Cardiac muscle cell (in vitro differentiated cells and primary cell): ENCODE results near the gene JMJD1C. TPM values are rescaled to one million over a fixed set of nuclear protein-coding genes. Genes with fewer than 3 reads are reported as not detected.
A peak's percentile ranks its signal among the peaks of the same experiment; 100 is the strongest.
"Not testable (repeated sequence)": the region's sequence is repeated elsewhere in the genome, so short reads cannot be mapped to it uniquely, and the experiment has no call there.

ENCODE experiments used
- DNase-seq, 2 donors: peaks; one replicate each; pipeline versions ENCODE4 v3.0.0 to v3.0.0-alpha.2; 2010 to 2017; ENCODE audit warnings: low read depth in 1 of 2, low spot score in 1 of 2
- H3K27ac ChIP-seq: fragments of 200-600 bp; sonication (generic); 2 replicates; pipeline ENCODE4 v1.5.1; 2016
- H3K27me3 ChIP-seq: fragments of 200-600 bp; sonication (generic); 2 replicates; pipeline ENCODE4 v1.6.0; 2016; ENCODE audit warnings: control low read depth
- H3K36me3 ChIP-seq: fragments of 200-600 bp; sonication (generic); 2 replicates; pipeline ENCODE4 v1.5.1; 2016; ENCODE audit warnings: control low read depth
- H3K4me1 ChIP-seq: fragments of 200-600 bp; sonication (generic); 2 replicates; pipeline ENCODE4 v1.8.1; 2017; ENCODE audit warnings: low read depth, mild to moderate bottlenecking, mixed run types
- H3K4me3 ChIP-seq: fragments of 200-600 bp; sonication (generic); 2 replicates; pipeline ENCODE4 v1.5.1; 2016; ENCODE audit warnings: mild to moderate bottlenecking
- H3K9me3 ChIP-seq: fragments of 200-600 bp; sonication (generic); 2 replicates; pipeline ENCODE4 v1.5.1; 2017; ENCODE audit warnings: low read depth, mild to moderate bottlenecking, control low read depth
- polyA plus RNA-seq: library from polyadenylated mRNA; unstranded; fragments of >200 nt; fragmentation: Nextera tagmentation; extraction: Ambion mirVana; gene quantifications from 2 replicates; pipeline ENCODE4 v1.2.1, GENCODE V29; 2016
- total RNA-seq: library from RNA; depleted of rRNA; stranded (reverse); fragments of >200 nt; gene quantifications from 2 replicates; pipeline ENCODE4 v1.2.3, GENCODE V29; 2016
- TF ChIP-seq, protein P1 (sequence below): IDR thresholded peaks from 2 replicates; pipeline ENCODE4 v1.5.1; 2012; ENCODE audit warnings: low read depth, mild to moderate bottlenecking, low read length

Gene JMJD1C
- total and polyA plus RNA-seq, 2 experiments from 2014 or later: 59.1 to 144 TPM

- H3K27me3 ChIP-seq: no peaks in the 10 kb centered on the region
- peak overlapping the region; percentile 73 for H3K27ac ChIP-seq
- H3K36me3 ChIP-seq: no peaks in the 10 kb centered on the region
- H3K4me3 ChIP-seq: no peak overlapping the region
- no peak for DNase-seq
- TF ChIP-seq, protein P1, sequence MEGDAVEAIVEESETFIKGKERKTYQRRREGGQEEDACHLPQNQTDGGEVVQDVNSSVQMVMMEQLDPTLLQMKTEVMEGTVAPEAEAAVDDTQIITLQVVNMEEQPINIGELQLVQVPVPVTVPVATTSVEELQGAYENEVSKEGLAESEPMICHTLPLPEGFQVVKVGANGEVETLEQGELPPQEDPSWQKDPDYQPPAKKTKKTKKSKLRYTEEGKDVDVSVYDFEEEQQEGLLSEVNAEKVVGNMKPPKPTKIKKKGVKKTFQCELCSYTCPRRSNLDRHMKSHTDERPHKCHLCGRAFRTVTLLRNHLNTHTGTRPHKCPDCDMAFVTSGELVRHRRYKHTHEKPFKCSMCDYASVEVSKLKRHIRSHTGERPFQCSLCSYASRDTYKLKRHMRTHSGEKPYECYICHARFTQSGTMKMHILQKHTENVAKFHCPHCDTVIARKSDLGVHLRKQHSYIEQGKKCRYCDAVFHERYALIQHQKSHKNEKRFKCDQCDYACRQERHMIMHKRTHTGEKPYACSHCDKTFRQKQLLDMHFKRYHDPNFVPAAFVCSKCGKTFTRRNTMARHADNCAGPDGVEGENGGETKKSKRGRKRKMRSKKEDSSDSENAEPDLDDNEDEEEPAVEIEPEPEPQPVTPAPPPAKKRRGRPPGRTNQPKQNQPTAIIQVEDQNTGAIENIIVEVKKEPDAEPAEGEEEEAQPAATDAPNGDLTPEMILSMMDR: no peak
- H3K4me1 ChIP-seq: peaks cover 17% of the 10 kb centered on the region
- H3K9me3 ChIP-seq: no peaks in the 10 kb centered on the region
These were observed 38.5 kb upstream of the JMJD1C start for GRCh38 chr10:63504145-63504881.

DNA sequence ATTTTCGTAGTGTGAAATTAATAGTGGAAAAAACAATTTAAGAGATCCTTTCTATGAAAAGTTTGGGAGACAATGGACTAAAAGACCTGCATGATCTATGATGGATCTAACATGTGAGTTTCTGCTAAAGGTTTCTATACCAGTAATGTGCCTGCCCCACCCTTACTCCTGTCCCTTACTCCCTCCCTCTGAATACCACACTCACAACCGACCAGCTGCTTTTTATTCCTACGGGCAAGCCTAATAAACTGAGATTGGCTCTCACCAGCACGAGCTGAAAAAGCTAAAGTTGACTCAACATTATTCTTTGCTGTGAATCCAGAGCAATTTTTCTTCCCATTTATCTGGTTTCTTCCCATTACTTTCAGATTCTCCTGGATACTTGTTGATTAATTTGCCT lies 37.6 kb upstream of the JMJD1C start:
- no peak for DNase-seq
- H3K9me3 ChIP-seq: no peaks in the 10 kb centered on the region
- H3K4me1 ChIP-seq: peaks cover 17% of the 10 kb centered on the region
- peak overlapping the region; percentile 73 for H3K27ac ChIP-seq
- no peaks in the 10 kb centered on the region for H3K27me3 ChIP-seq
- no peak overlapping the region for H3K4me3 ChIP-seq
- TF ChIP-seq, protein P1: no peak
- no peaks in the 10 kb centered on the region for H3K36me3 ChIP-seq

DNA sequence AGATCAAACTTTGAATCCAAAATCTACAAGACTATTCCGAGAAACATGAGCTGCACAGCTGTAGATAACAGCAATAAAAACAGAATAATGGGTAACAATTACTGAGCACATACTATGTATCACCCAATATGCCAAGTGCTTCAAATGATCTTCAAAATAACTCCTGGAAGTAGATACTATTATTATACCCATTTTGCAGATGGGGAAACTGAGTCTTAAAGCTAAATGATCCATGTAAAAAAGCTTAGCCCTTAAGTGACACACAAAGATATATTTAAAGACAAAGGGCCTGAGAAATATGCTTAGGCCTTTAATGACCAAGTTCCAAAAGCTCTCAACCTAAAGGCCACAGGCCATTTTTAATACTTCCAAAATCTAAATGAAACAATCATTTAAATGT lies 37.1 kb upstream of the JMJD1C start:
- H3K27ac ChIP-seq: no peak overlapping the region
- no peaks in the 10 kb centered on the region for H3K36me3 ChIP-seq
- no peak overlapping the region for H3K4me3 ChIP-seq
- TF ChIP-seq, protein P1: no peak
- no peak for DNase-seq
- H3K9me3 ChIP-seq: no peaks in the 10 kb centered on the region
- H3K27me3 ChIP-seq: no peaks in the 10 kb centered on the region
- peaks cover 17% of the 10 kb centered on the region for H3K4me1 ChIP-seq

DNA sequence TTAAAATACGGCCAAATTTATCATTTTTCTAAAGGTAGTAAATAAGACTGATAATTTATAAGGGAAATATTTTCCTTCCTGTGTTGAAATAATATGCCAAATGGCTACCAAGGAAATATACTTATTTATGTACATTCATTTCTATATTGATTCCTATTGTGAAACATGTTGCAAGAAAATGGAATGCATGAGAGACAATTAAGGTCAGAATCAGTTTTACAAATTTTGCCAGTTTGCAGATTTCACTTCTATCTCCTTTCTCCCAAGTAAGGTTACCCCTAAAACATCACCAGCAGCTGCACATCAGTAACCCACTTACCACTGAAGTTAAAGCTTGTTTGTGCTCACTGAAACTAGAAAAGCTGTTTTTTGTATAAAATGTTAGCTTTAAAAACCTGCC lies 36.2 kb upstream of the JMJD1C start:
- Histone ChIP-seq H3K27me3 (no peaks in the 10 kb centered on the region), H3K9me3 (no peaks in the 10 kb centered on the region), H3K4me1 (peaks cover 17% of the 10 kb centered on the region), H3K4me3 (no peak overlapping the region), H3K27ac (no peak overlapping the region), H3K36me3 (no peaks in the 10 kb centered on the region)
- TF ChIP-seq, protein P1: no peak
- DNase-seq: no peak

DNA sequence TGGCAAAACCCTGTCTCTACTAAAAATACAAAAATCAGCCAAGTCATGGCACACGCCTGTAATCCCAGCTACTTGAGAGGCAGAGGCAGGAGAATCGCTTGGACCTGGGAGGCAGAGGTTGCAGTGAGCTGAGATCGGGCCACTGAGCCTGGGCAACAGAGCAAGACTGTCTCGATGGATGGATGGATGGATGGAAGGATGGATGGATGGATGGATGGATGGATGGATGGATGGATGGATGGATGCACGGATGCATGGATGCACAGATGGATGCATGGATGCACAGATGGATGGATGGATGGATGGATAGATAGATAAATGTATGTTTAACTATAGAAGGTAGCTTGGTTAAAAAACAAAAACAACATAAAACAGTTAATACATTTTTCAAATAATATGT lies 34.8 kb upstream of the JMJD1C start:
- H3K27ac ChIP-seq, H3K36me3 ChIP-seq, H3K27me3 ChIP-seq, DNase-seq, H3K4me3 ChIP-seq, H3K9me3 ChIP-seq: not testable (repeated sequence)
- peaks cover 14% of the 10 kb centered on the region for H3K4me1 ChIP-seq

DNA sequence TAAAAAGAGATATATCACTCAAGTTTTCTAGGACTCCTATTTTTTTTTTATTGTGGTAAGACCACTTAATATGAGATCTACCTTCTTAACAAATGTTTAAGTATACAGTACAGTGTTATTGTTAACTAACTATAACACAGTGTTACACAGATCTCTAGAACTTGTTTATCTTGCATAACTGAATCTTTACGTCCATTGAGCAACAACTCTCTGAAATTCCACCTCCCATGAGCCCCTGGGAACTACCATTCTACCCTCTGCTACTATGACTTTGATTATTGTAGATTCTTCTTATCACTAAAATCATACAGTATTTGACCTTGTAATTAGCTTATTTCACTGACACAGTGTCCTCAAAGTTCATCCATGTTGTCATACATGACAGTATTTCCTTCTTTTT lies 32.9 kb upstream of the JMJD1C start:
- TF ChIP-seq, protein P1: no peak
- Histone ChIP-seq H3K9me3 (no peaks in the 10 kb centered on the region), H3K4me3 (no peak overlapping the region), H3K27me3 (no peaks in the 10 kb centered on the region), H3K27ac (no peak overlapping the region), H3K36me3 (no peaks in the 10 kb centered on the region), H3K4me1 (no peaks in the 10 kb centered on the region)
- peak in 1 of 2 donors; percentile 19 for DNase-seq
